GM12878 (cell line): ENCODE measurements around the gene MAD2L2. TPM values are rescaled to one million over a fixed set of nuclear protein-coding genes. Genes with fewer than 3 reads are reported as not detected.

ENCODE experiments used
- ATAC-seq: fragments of 200-7000 bp; cut with Tn5 transposase; 3 replicates; pipeline ENCODE4 v1.9.1; 2020; ENCODE audit warnings: mild to moderate bottlenecking, moderate library complexity
- BruUV-seq: library from RNA; stranded (reverse); fragments of 400-500 nt; replicated peaks from 2 replicates; lab custom pipeline; 2021; lab: Mats Ljungman, UMichigan
- CTCF ChIA-PET: fragments of 300-600 bp; sonication (Branson Sonifier 250); formaldehyde crosslinking; extraction: SDS; loops from one replicate; lab custom pipeline; 2021; ENCODE audit warnings: inconsistent platforms; lab: Yijun Ruan, JAX
- POLR2A ChIA-PET: fragments of 350-600 bp; formaldehyde crosslinking; extraction: SDS; loops from one replicate; lab custom pipeline; 2021; ENCODE audit warnings: inconsistent platforms; lab: Charles Lee
- RAD21 ChIA-PET: fragments of 300-600 bp; sonication (Branson Sonifier 250); formaldehyde crosslinking; loops from one replicate; lab custom pipeline; 2023; ENCODE audit warnings: antibody characterized with exemption; ENCODE audit not compliant: unreplicated experiment; lab: Charles Lee
- SMC1A ChIA-PET: fragments of 300-600 bp; sonication (Branson Sonifier 250); formaldehyde crosslinking; loops from one replicate; lab custom pipeline; 2023; ENCODE audit not compliant: unreplicated experiment, uncharacterized antibody; lab: Charles Lee
- DNase-seq: peaks from one replicate; pipeline ENCODE4 v3.0.0-alpha.2; 2011; ENCODE audit warnings: low read depth, low spot score
- FAIRE-seq: peaks from 3 replicates; lab custom pipeline; 2011; peaks lifted over from hg19 to GRCh38; lab: Jason Lieb, UNC
- H2AFZ ChIP-seq: 2 replicates; pipeline ENCODE4 v1.6.0; 2011; ENCODE audit warnings: low read depth, low read length, control low read depth; ENCODE audit not compliant: control insufficient read depth
- H3K27ac ChIP-seq: 2 replicates; pipeline ENCODE4 v1.5.1; 2011; ENCODE audit warnings: control low read depth; ENCODE audit not compliant: control insufficient read depth, insufficient read depth
- H3K27me3 ChIP-seq, 2 experiments: replicated peaks in 1 of 2; 2 replicates each; pipeline versions ENCODE4 v1.6.0 to v1.6.1; 2011; ENCODE audit warnings: low read length in 1 of 2; ENCODE audit not compliant: control insufficient read depth in 2 of 2, insufficient read depth in 2 of 2
- H3K36me3 ChIP-seq, 2 experiments: 2 replicates each; pipeline ENCODE4 v1.5.1; 2011; ENCODE audit warnings: low read length in 1 of 2; ENCODE audit not compliant: control insufficient read depth in 2 of 2, insufficient read depth in 2 of 2
- H3K4me1 ChIP-seq: 2 replicates; pipeline ENCODE4 v1.6.1; 2011; ENCODE audit warnings: mild to moderate bottlenecking, low read length, moderate library complexity, mixed read lengths; ENCODE audit not compliant: control insufficient read depth, insufficient read depth
- H3K4me2 ChIP-seq: 2 replicates; pipeline ENCODE4 v1.6.0; 2011; ENCODE audit warnings: control low read depth; ENCODE audit not compliant: control insufficient read depth, insufficient read depth
- H3K4me3 ChIP-seq: fragments of 200-600 bp; sonication (generic); 2 replicates; pipeline ENCODE4 v1.5.1; 2016
- H3K79me2 ChIP-seq: 2 replicates; pipeline ENCODE4 v1.6.0; 2011; ENCODE audit warnings: low read length; ENCODE audit not compliant: control insufficient read depth, insufficient read depth
- H3K9ac ChIP-seq: 2 replicates; pipeline ENCODE4 v1.8.0; 2011; ENCODE audit warnings: low read length, control low read depth, mixed read lengths; ENCODE audit not compliant: control insufficient read depth, insufficient read depth
- H3K9me3 ChIP-seq: replicated peaks from 3 replicates; pipeline ENCODE4 v1.5.1; 2011; ENCODE audit warnings: mild to moderate bottlenecking, low read length; ENCODE audit not compliant: control insufficient read depth, insufficient read depth
- H4K20me1 ChIP-seq: 2 replicates; pipeline ENCODE4 v1.6.0; 2011; ENCODE audit not compliant: control insufficient read depth, insufficient read depth
- BCL11A ChIP-seq: IDR thresholded peaks from 2 replicates; pipeline ENCODE4 v1.6.1; 2011; ENCODE audit warnings: low read depth, low read length
- BCL3 ChIP-seq: IDR thresholded peaks from 2 replicates; pipeline ENCODE4 v1.6.1; 2011; ENCODE audit warnings: borderline replicate concordance, low read depth, mild to moderate bottlenecking, moderate library complexity, low read length; ENCODE audit not compliant: insufficient read depth, poor library complexity, severe bottlenecking
- CHD4 ChIP-seq: fragments of 200-600 bp; sonication (generic); IDR thresholded peaks from 2 replicates; pipeline ENCODE4 v1.6.1; 2016; ENCODE audit warnings: mild to moderate bottlenecking
- LARP7 ChIP-seq: fragments of 450-650 bp; IDR thresholded peaks from 2 replicates; pipeline ENCODE4 v1.6.1; 2017; ENCODE audit warnings: mild to moderate bottlenecking
- MAX ChIP-seq: IDR thresholded peaks from 2 replicates; pipeline ENCODE4 v1.6.1; 2012; ENCODE audit warnings: low read depth, low read length, improper control_type of control experiment
- TCF12 ChIP-seq: IDR thresholded peaks from 2 replicates; pipeline ENCODE4 v1.6.1; 2011; ENCODE audit warnings: low read depth, mild to moderate bottlenecking, low read length
- WGBS: methylation state at CpG from one replicate; pipeline ENCODE4 v1.1.6; 2016; ENCODE audit warnings: low lambda C conversion rate; ENCODE audit not compliant: insufficient replicate concordance, insufficient coverage; ENCODE audit errors: missing lambda C conversion rate; 5-methylcytosine and 5-hydroxymethylcytosine counted together
- in situ Hi-C: fragments of 300-500 bp; cut with MboI; formaldehyde crosslinking; loops from 9 replicates; pipeline ENCODE4 v1.14.3; 2018; ENCODE audit warnings: mixed read lengths
- intact Hi-C: fragments of 100-400 bp; cut with micrococcal nuclease; formaldehyde crosslinking; loops from one replicate; pipeline ENCODE4 v1.14.2; 2022; ENCODE audit not compliant: unreplicated experiment
- polyA plus RNA-seq, 11 experiments: library from polyadenylated mRNA; depleted of rRNA in 4 of 11; unstranded in 6 of 11; stranded (reverse) in 5 of 11; fragments of >200 nt; fragmentation: Nextera tagmentation in 4 of 11; fragmentation: Illumina TruSeq in 1 of 11; extraction: Ambion mirVana in 4 of 11; extraction: Trizol in 1 of 11; gene quantifications; 1 replicate in 1 of 11; 2 replicates in 10 of 11; pipeline versions ENCODE4 v1.2.1 to v1.2.3, GENCODE V29; 2011 to 2016; ENCODE audit warnings: inconsistent platforms in 2 of 11, missing spikeins in 2 of 11, low read depth in 1 of 11
- total RNA-seq, 4 experiments: library from RNA; depleted of rRNA in 3 of 4; stranded (reverse); fragments of >200 nt in 3 of 4; fragmentation: Illumina TruSeq in 1 of 4; extraction: Trizol in 1 of 4; gene quantifications; 2 replicates each; pipeline versions ENCODE4 v1.2.1 to v1.2.3, GENCODE V29; 2013 to 2021

MAD2L2 gene
- total and polyA plus RNA-seq, 10 of the 15 experiments (the other 5 are each of a cell fraction or from before 2014, with no cell fraction given), result 3.5 to 95.0 (median 53.2) TPM

- BruUV-seq, result no TSS peak
- no peak overlapping the region for H3K4me2 ChIP-seq
- in situ Hi-C loops, result no loop called here
- ChIA-PET RAD21 (interaction anchor here (0.7 to 1.5 kb wide), 2 partner anchors 12 to 82 kb away, joined by 3 read pairs; no protein-coding TSS in a partner anchor), CTCF (interaction anchor here (0.6 to 2.6 kb wide), 3 partner anchors 61 to 83 kb away, joined by 3 to 7 read pairs (median 4); partner anchors contain the start of gene FBXO6), SMC1A (interaction anchor here (0.7 kb wide), 1 partner anchor 495 kb away, joined by 3 read pairs; no protein-coding TSS in a partner anchor), POLR2A (no interaction called here)
- TF ChIP-seq BCL3 (no peak), MAX (no peak), CHD4 (no peak), BCL11A (no peak), LARP7 (no peak), TCF12 (no peak)
- no peaks in the 10 kb centered on the region for H3K9me3 ChIP-seq
- FAIRE-seq, result no peak
- intact Hi-C loops, result no loop called here
- ATAC-seq, result no peak
- no peaks in the 10 kb centered on the region for H3K27me3 ChIP-seq
- H3K36me3 ChIP-seq, result no peaks in the 10 kb centered on the region
- H2AFZ ChIP-seq, result no peak overlapping the region
- WGBS, result 12% methylated on average over 5 of the region's 5 CpGs
- H3K27ac ChIP-seq, result no peak overlapping the region
- H3K79me2 ChIP-seq, result no peaks in the 10 kb centered on the region
- no peak overlapping the region for H3K4me3 ChIP-seq
- H4K20me1 ChIP-seq, result no peaks in the 10 kb centered on the region
- no peak overlapping the region for H3K9ac ChIP-seq
- no peak for DNase-seq
- peaks cover 10% of the 10 kb centered on the region for H3K4me1 ChIP-seq
These were observed 44.7 kb upstream of the MAD2L2 start for GRCh38 chr1:11725616-11726015.
